H1 (cell line): Measurements from ENCODE around the gene CT47A1. TPM values are rescaled to one million over a fixed set of nuclear protein-coding genes. Genes with fewer than 3 reads are reported as not detected.

Experiments used
- CTCF ChIA-PET: fragments of 300-600 bp; sonication (Branson Sonifier 250); formaldehyde crosslinking; loops from one replicate; lab custom pipeline; 2021; ENCODE audit not compliant: partially characterized antibody; lab: Charles Lee
- POLR2A ChIA-PET: fragments of 300-600 bp; sonication (Branson Sonifier 250); formaldehyde crosslinking; loops from one replicate; lab custom pipeline; 2021; ENCODE audit warnings: inconsistent platforms; ENCODE audit not compliant: partially characterized antibody; lab: Charles Lee
- DNase-seq, 2 experiments: peaks; one replicate each; pipeline versions ENCODE4 v3.0.0 to v3.0.0-alpha.2; 2010 to 2022; ENCODE audit warnings: low spot score in 2 of 2, low read depth in 1 of 2, mixed read lengths in 1 of 2
- FAIRE-seq: peaks from 2 replicates; lab custom pipeline; 2011; peaks lifted over from hg19 to GRCh38; lab: Jason Lieb, UNC
- H2AFZ ChIP-seq: 2 replicates; pipeline ENCODE4 v1.8.1; 2012; ENCODE audit warnings: low read length, inconsistent platforms
- H2AK5ac ChIP-seq: 2 replicates; pipeline ENCODE4 v1.6.1; 2013; ENCODE audit warnings: low read depth, low read length
- H2BK120ac ChIP-seq: replicated peaks from 2 replicates; pipeline ENCODE3; 2013; ENCODE audit warnings: low read depth, low read length, inconsistent platforms
- H2BK12ac ChIP-seq: 2 replicates; pipeline ENCODE4 v1.6.1; 2013; ENCODE audit warnings: low read depth, low read length
- H2BK15ac ChIP-seq: 2 replicates; pipeline ENCODE4 v1.6.1; 2013; ENCODE audit warnings: low read length
- H2BK20ac ChIP-seq: 2 replicates; pipeline ENCODE4 v1.6.1; 2013; ENCODE audit warnings: low read length
- H2BK5ac ChIP-seq: 2 replicates; pipeline ENCODE4 v1.6.1; 2013; ENCODE audit warnings: low read depth, low read length
- H3K14ac ChIP-seq: 2 replicates; pipeline ENCODE4 v1.6.1; 2013; ENCODE audit warnings: inconsistent platforms; ENCODE audit not compliant: insufficient read length
- H3K18ac ChIP-seq: 2 replicates; pipeline ENCODE4 v1.6.1; 2013; ENCODE audit warnings: low read length; ENCODE audit errors: extremely low read depth
- H3K23ac ChIP-seq: 2 replicates; pipeline ENCODE4 v1.6.1; 2013; ENCODE audit warnings: inconsistent platforms; ENCODE audit not compliant: insufficient read length
- H3K23me2 ChIP-seq: 2 replicates; pipeline ENCODE4 v1.6.1; 2013; ENCODE audit warnings: low read depth, low read length
- H3K27ac ChIP-seq: 2 replicates; pipeline ENCODE4 v1.6.1; 2011; ENCODE audit warnings: low read depth, low read length, inconsistent platforms
- H3K27me3 ChIP-seq, 4 experiments: replicated peaks in 1 of 4; 1 replicate in 1 of 4; 2 replicates in 3 of 4; pipeline versions ENCODE4 v1.6.1 to v1.8.1; 2011 to 2013; ENCODE audit warnings: low read length in 3 of 4, mild to moderate bottlenecking in 3 of 4, inconsistent platforms in 2 of 4, mixed read lengths in 2 of 4, moderate library complexity in 1 of 4; ENCODE audit not compliant: control insufficient read depth in 3 of 4, insufficient read depth in 3 of 4; ENCODE audit errors: extremely low read depth in 1 of 4
- H3K36me3 ChIP-seq, 4 experiments: 2 replicates each; pipeline versions ENCODE4 v1.6.1 to v1.8.1; 2011 to 2013; ENCODE audit warnings: mild to moderate bottlenecking in 4 of 4, low read length in 3 of 4, moderate library complexity in 2 of 4, control low read depth in 1 of 4, inconsistent platforms in 1 of 4; ENCODE audit not compliant: insufficient read depth in 4 of 4, control insufficient read depth in 2 of 4
- H3K4ac ChIP-seq: replicated peaks from 2 replicates; pipeline ENCODE3; 2013; ENCODE audit warnings: low read length, low read depth, mixed read lengths, inconsistent platforms; ENCODE audit not compliant: insufficient read length
- H3K4me1 ChIP-seq, 4 experiments: replicated peaks in 1 of 4; 1 replicate in 1 of 4; 2 replicates in 3 of 4; pipeline versions ENCODE4 v1.6.1 to v1.8.1; 2011 to 2013; ENCODE audit warnings: low read length in 3 of 4, inconsistent platforms in 2 of 4, mixed read lengths in 1 of 4; ENCODE audit not compliant: insufficient read depth in 4 of 4, control insufficient read depth in 3 of 4
- H3K4me2 ChIP-seq, 2 experiments: 2 replicates each; pipeline versions ENCODE4 v1.6.1 to v1.8.1; 2011 to 2013; ENCODE audit warnings: low read depth in 2 of 2, low read length in 2 of 2, control low read depth in 1 of 2, inconsistent platforms in 1 of 2, mild to moderate bottlenecking in 1 of 2; ENCODE audit not compliant: insufficient read depth in 1 of 2
- H3K4me3 ChIP-seq, 4 experiments: fragments of 200-600, 300-600 bp in 1 of 4; sonication (generic), shearing (Covaris generic), sonication (Bioruptor Twin) in 1 of 4; 2 replicates each; pipeline versions ENCODE4 v1.5.1 to v1.8.1; 2011 to 2016; ENCODE audit warnings: low read length in 4 of 4, low read depth in 3 of 4, control low read depth in 2 of 4, inconsistent platforms in 2 of 4, mild to moderate bottlenecking in 2 of 4, mixed read lengths in 1 of 4, moderate library complexity in 1 of 4; ENCODE audit not compliant: insufficient read depth in 2 of 4; ENCODE audit errors: extremely low read depth in 1 of 4
- H3K56ac ChIP-seq: replicated peaks from 2 replicates; pipeline ENCODE3; 2013; ENCODE audit warnings: low read depth, mild to moderate bottlenecking, mixed read lengths, low read length, inconsistent platforms; ENCODE audit not compliant: insufficient read length
- H3K79me1 ChIP-seq: 2 replicates; pipeline ENCODE4 v1.6.1; 2013; ENCODE audit warnings: low read depth, low read length, control low read depth
- H3K79me2 ChIP-seq, 2 experiments: 2 replicates each; pipeline versions ENCODE4 v1.6.1 to v1.8.1; 2012 to 2013; ENCODE audit warnings: low read length in 2 of 2, mild to moderate bottlenecking in 2 of 2, inconsistent platforms in 1 of 2; ENCODE audit not compliant: insufficient read depth in 2 of 2, control insufficient read depth in 1 of 2
- H3K9ac ChIP-seq, 4 experiments: replicated peaks in 1 of 4; 1 replicate in 1 of 4; 2 replicates in 3 of 4; pipeline versions ENCODE4 v1.6.1 to v1.8.1; 2011 to 2013; ENCODE audit warnings: low read depth in 3 of 4, low read length in 3 of 4, control low read depth in 2 of 4, mild to moderate bottlenecking in 2 of 4, moderate library complexity in 2 of 4, inconsistent platforms in 1 of 4; ENCODE audit errors: extremely low read depth in 1 of 4
- H3K9me3 ChIP-seq, 2 experiments: 2 replicates each; pipeline versions ENCODE4 v1.6.1 to v1.8.1; 2012 to 2013; ENCODE audit warnings: mild to moderate bottlenecking in 2 of 2, moderate library complexity in 2 of 2, control low read depth in 1 of 2, inconsistent platforms in 1 of 2, low read depth in 1 of 2, low read length in 1 of 2, mixed read lengths in 1 of 2; ENCODE audit not compliant: insufficient read depth in 2 of 2
- H4K20me1 ChIP-seq, 2 experiments: replicated peaks in 1 of 2; 2 replicates each; pipeline versions ENCODE3 to v1.8.1; 2011 to 2013; ENCODE audit warnings: inconsistent platforms in 2 of 2, low read length in 2 of 2, mild to moderate bottlenecking in 1 of 2; ENCODE audit not compliant: insufficient read depth in 2 of 2, control insufficient read depth in 1 of 2
- H4K5ac ChIP-seq: 2 replicates; pipeline ENCODE4 v1.6.1; 2013; ENCODE audit warnings: low read length, low read depth, mixed read lengths, inconsistent platforms; ENCODE audit not compliant: insufficient read length
- H4K8ac ChIP-seq: 2 replicates; pipeline ENCODE4 v1.8.0; 2013; ENCODE audit warnings: mild to moderate bottlenecking, moderate library complexity, low read length, inconsistent platforms; ENCODE audit not compliant: insufficient read depth; ENCODE audit errors: extremely low read depth
- H4K91ac ChIP-seq: replicated peaks from 2 replicates; pipeline ENCODE3; 2013; ENCODE audit warnings: low read length, mixed read lengths, inconsistent platforms; ENCODE audit not compliant: insufficient read length
- CEBPB ChIP-seq: IDR thresholded peaks from 2 replicates; pipeline ENCODE4 v1.6.1; 2012; ENCODE audit warnings: low read depth, low read length
- CREB1 ChIP-seq: IDR thresholded peaks from 2 replicates; pipeline ENCODE4 v1.6.1; 2012; ENCODE audit warnings: inconsistent platforms
- CTBP2 ChIP-seq: IDR thresholded peaks from 2 replicates; pipeline ENCODE4 v1.7.0; 2011; ENCODE audit warnings: borderline replicate concordance, mild to moderate bottlenecking, moderate library complexity, mixed read lengths, low read length; ENCODE audit not compliant: insufficient read depth, insufficient read length
- EZH2 ChIP-seq: fragments of 200-600 bp; sonication (generic); IDR thresholded peaks from 2 replicates; pipeline ENCODE4 v1.7.1; 2012; ENCODE audit warnings: low read depth, mild to moderate bottlenecking, moderate library complexity, low read length, inconsistent platforms; ENCODE audit not compliant: severe bottlenecking
- FOSL1 ChIP-seq: IDR thresholded peaks from 2 replicates; pipeline ENCODE4 v1.6.1; 2011; ENCODE audit warnings: mild to moderate bottlenecking, low read depth, low read length, moderate library complexity; ENCODE audit not compliant: insufficient read depth
- HDAC6 ChIP-seq: IDR thresholded peaks from one replicate; pipeline ENCODE4 v1.7.1; 2012; ENCODE audit warnings: low read depth, mild to moderate bottlenecking, inconsistent platforms, low read length, moderate library complexity
- JUN ChIP-seq: IDR thresholded peaks from 2 replicates; pipeline ENCODE4 v1.6.1; 2011; ENCODE audit warnings: low read depth, mild to moderate bottlenecking, improper control_type of control experiment, low read length
- KDM4A ChIP-seq: IDR thresholded peaks from one replicate; pipeline ENCODE4 v1.7.1; 2012; ENCODE audit warnings: low read depth, mild to moderate bottlenecking, moderate library complexity, low read length, inconsistent platforms; ENCODE audit not compliant: severe bottlenecking
- POLR2A ChIP-seq, 2 experiments: IDR thresholded peaks; 1 replicate in 1 of 2; 2 replicates in 1 of 2; pipeline ENCODE4 v1.6.1; 2011; ENCODE audit warnings: low read depth in 2 of 2, low read length in 2 of 2, mild to moderate bottlenecking in 2 of 2; ENCODE audit errors: control extremely low read depth in 1 of 2
- POU5F1 ChIP-seq: IDR thresholded peaks from 2 replicates; pipeline ENCODE4 v1.6.1; 2011; ENCODE audit warnings: low read depth, mild to moderate bottlenecking, low read length, moderate library complexity
- RAD21 ChIP-seq, 2 experiments: IDR thresholded peaks in 1 of 2; conservative IDR thresholded peaks in 1 of 2; 2 replicates each; pipeline ENCODE4 v1.6.1; 2011; ENCODE audit warnings: low read depth in 2 of 2, low read length in 2 of 2, improper control_type of control experiment in 1 of 2, inconsistent platforms in 1 of 2, mild to moderate bottlenecking in 1 of 2, moderate library complexity in 1 of 2
- RFX5 ChIP-seq: IDR thresholded peaks from 2 replicates; pipeline ENCODE4 v1.6.1; 2011; ENCODE audit warnings: low read depth, low read length, improper control_type of control experiment, borderline replicate concordance
- SAP30 ChIP-seq: fragments of 300-600 bp; sonication (generic); IDR thresholded peaks from 2 replicates; pipeline ENCODE4 v1.7.1; 2012; ENCODE audit warnings: low read length, moderate library complexity, mild to moderate bottlenecking, inconsistent platforms; ENCODE audit not compliant: insufficient read depth, insufficient replicate concordance
- SP4 ChIP-seq: IDR thresholded peaks from 2 replicates; pipeline ENCODE4 v1.6.1; 2012; ENCODE audit warnings: low read length, inconsistent platforms
- ZNF274 ChIP-seq: IDR thresholded peaks from 2 replicates; pipeline ENCODE4 v1.7.0; 2012; ENCODE audit warnings: low read length, borderline replicate concordance; ENCODE audit errors: extremely low read depth
- WGBS, 2 experiments: shearing (Covaris generic) in 1 of 2; methylation state at CpG; one replicate each; pipeline versions ENCODE4 v1.1.6 to v1.1.7; 2013 to 2015; ENCODE audit warnings: low lambda C conversion rate in 2 of 2, mixed read lengths in 2 of 2, inconsistent platforms in 1 of 2, low coverage in 1 of 2, missing lambda C conversion rate in 1 of 2; ENCODE audit not compliant: insufficient replicate concordance in 2 of 2, insufficient coverage in 1 of 2, insufficient read length in 1 of 2; ENCODE audit errors: extremely low coverage in 1 of 2, missing lambda C conversion rate in 1 of 2; 5-methylcytosine and 5-hydroxymethylcytosine counted together
- polyA plus RNA-seq, 7 experiments: library from polyadenylated mRNA; depleted of rRNA in 3 of 7; stranded (reverse) in 5 of 7; unstranded in 2 of 7; fragments of >200 nt in 5 of 7; fragments of 200-250 nt in 2 of 7; gene quantifications; 1 replicate in 5 of 7; 2 replicates in 1 of 7; 4 replicates in 1 of 7; pipeline versions ENCODE4 v1.2.1 to v1.2.3, GENCODE V29; 2011 to 2013; ENCODE audit warnings: missing spikeins in 2 of 7, mixed read lengths in 2 of 7
- total RNA-seq: library from RNA; stranded (reverse); fragmentation: NEBNext Ultra II Directional; extraction: Animal tissue kit (Norgen Biotek cat#: 25700); gene quantifications from 2 replicates; pipeline ENCODE4 v1.2.1, GENCODE V29; 2021

Gene CT47A1
- total and polyA plus RNA-seq, 2 of the 8 experiments (the other 6 are each of a cell fraction or from before 2014, with no cell fraction given), result not detected

- Histone ChIP-seq H3K9ac (no peak overlapping the region), H3K23me2 (no peaks in the 10 kb centered on the region), H2BK15ac (no peak overlapping the region), H4K20me1 (no peaks in the 10 kb centered on the region), H3K56ac (no peak overlapping the region), H3K4ac (no peak overlapping the region), H4K91ac (no peak overlapping the region), H2BK20ac (no peak overlapping the region), H3K79me2 (no peaks in the 10 kb centered on the region), H2BK12ac (no peak overlapping the region), H3K18ac (no peak overlapping the region), H3K23ac (no peak overlapping the region), H2BK120ac (no peak overlapping the region), H2AFZ (no peak overlapping the region), H3K27ac (no peak overlapping the region), H4K8ac (no peak overlapping the region), H3K4me2 (no peak overlapping the region), H3K14ac (no peak overlapping the region), H2AK5ac (no peak overlapping the region), H4K5ac (no peak overlapping the region), H3K9me3 (peaks cover 0 to 5% of the 10 kb centered on the region in 2 experiments; a peak in 1 of 4 replicates), H3K27me3 (no peaks in the 10 kb centered on the region), H3K79me1 (no peaks in the 10 kb centered on the region), H3K4me3 (no peak overlapping the region), H3K4me1 (no peaks in the 10 kb centered on the region), H3K36me3 (no peaks in the 10 kb centered on the region), H2BK5ac (no peak overlapping the region)
- TF ChIP-seq SP4 (no peak), FOSL1 (no peak), RFX5 (no peak), CREB1 (no peak), EZH2 (no peak), KDM4A (no peak), POLR2A (IDR thresholded peaks at IDR 0.05; ENCODE audit: control extremely low read depth in 1 of 2, low read depth in 2 of 2, low read length in 2 of 2) (no peak), ZNF274 (no peak), HDAC6 (no peak), JUN (no peak), RAD21 (IDR thresholded peaks at IDR 0.05 in 1 of 2, conservative IDR thresholded peaks at IDR 0.05 in 1 of 2; ENCODE audit: low read depth in 2 of 2, low read length in 2 of 2) (no peak), CTBP2 (no peak), POU5F1 (no peak), CEBPB (no peak), SAP30 (no peak)
- DNase-seq, result no peak
- WGBS, 2 experiments, result 74% methylated on average over 3 of the region's 3 CpGs; no CpG with 5 or more reads in 1 of the 2 experiments
- ChIA-PET CTCF (no interaction called here), POLR2A (no interaction called here)
- FAIRE-seq, result no peak
Observed at GRCh38 chrX:120999413-120999812, 13.9 kb upstream of the CT47A1 start.
